ELR (cell line): Measurements from ENCODE around the gene TMEM117.
"Not testable (repeated sequence)": the region's sequence is repeated elsewhere in the genome, so short reads cannot be mapped to it uniquely, and the experiment has no call there.

Experiments used
- DNase-seq: peaks from one replicate; pipeline ENCODE4 v3.0.0-alpha.2; 2015; ENCODE audit warnings: low read depth

The TMEM117 gene

DNA sequence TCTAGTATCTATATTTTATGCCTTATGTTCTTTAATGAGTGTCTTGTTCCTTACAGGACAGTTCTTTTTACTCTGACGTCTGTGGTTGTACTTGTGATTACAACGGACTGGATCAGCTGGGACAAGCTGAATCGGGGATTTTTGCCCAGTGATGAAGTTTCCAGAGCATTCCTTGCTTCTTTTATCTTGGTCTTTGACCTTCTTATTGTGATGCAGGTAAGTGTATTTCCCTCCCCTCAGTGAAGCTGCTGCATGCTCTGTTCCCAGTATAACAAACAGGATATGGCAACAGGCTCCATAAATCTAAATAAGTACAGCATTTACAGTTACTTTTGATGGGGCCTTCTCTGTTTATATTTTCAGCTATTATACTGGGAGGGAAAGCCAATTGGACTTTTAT lies 463.6 kb downstream of the TMEM117 start:
- no peak for DNase-seq

DNA sequence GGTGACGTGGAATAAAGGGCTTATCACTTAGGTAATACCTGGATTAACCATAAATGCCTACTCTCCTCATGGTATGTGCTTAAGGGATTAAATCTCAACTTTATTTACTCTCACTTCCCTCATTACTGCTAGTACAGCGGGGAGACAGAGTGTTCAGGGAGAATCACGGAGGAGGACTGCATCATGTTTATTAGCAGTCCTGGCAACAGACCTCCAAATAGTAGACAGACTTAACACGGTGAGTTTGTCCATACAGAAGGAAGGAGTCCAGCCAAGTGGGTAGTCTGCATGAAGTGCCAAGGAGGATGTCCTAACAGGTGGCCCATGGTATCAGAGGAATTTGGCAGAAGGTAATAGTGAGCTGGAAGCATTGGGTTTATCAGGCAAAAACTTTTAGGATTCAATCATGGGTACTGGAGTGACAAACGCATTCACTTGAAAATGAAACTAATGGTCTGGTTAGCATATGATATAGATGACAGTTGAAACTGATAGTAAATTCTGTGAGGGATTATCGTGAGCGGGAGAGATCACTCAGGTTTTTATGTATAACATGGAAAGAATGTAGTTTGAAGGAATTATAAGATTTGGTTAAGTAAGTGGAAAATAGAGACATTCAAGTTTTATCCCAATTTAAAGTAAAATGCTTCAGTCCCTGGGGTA lies 471.8 kb downstream of the TMEM117 start:
- no peak for DNase-seq

- DNase-seq = no peak
These were observed 477.3 kb downstream of the TMEM117 start for GRCh38 chr12:44313188-44313587.

GRCh38 chr12:44314007-44314500 lies 478.2 kb downstream of the TMEM117 start:
- DNase-seq = no peak

DNA sequence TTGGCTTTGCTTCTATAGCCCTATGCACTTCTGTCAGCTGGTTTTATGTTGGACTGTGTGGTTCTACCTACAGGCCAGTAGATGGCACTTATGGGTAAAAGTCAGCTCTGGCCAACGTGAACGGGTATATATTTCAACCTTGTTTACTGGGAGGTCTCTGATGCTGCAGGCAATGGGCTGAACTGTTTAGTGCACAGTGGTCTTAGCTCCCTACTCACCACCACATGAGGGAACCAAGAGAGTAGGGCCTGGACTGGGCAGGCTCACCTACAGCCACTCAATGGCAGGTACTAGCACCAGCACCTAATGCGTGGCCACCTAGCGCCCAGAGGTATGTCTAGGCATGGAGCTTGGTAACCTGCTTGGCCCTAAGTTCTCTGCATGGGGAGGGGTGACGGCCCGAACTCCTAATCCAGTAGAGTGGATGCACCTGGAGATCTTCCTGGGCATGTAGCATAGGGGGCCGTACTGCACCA lies 481.8 kb downstream of the TMEM117 start:
- peak; percentile 8 for DNase-seq

- no peak for DNase-seq
These were observed 495.4 kb downstream of the TMEM117 start for GRCh38 chr12:44331269-44331668.

GRCh38 chr12:44334347-44334746 lies 498.5 kb downstream of the TMEM117 start:
- DNase-seq = no peak

DNA sequence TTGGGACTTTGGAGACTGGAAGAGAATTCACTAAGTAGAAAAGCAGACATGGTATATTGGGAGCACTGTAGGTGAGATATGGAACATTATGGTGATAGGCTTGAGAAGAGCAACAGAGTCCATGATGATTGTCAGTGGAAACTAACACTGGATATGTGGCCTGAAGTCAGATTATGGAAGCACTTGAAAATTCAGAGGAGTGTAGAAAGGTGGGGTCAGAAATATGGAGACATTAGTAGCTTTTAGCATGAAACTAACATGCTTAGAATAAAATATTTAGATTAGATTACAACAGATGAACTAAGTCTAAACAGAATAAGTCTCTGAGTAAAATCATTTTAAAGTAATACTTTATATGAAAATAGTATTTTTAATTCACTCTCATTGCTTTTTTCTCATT lies 499.1 kb downstream of the TMEM117 start:
- no peak for DNase-seq

GRCh38 chr12:44336577-44336976 lies 500.7 kb downstream of the TMEM117 start:
- no peak for DNase-seq

GRCh38 chr12:44342371-44342770 lies 506.5 kb downstream of the TMEM117 start:
- DNase-seq = no peak

- no peak for DNase-seq
These were observed 511.3 kb downstream of the TMEM117 start for GRCh38 chr12:44347145-44347544.

DNA sequence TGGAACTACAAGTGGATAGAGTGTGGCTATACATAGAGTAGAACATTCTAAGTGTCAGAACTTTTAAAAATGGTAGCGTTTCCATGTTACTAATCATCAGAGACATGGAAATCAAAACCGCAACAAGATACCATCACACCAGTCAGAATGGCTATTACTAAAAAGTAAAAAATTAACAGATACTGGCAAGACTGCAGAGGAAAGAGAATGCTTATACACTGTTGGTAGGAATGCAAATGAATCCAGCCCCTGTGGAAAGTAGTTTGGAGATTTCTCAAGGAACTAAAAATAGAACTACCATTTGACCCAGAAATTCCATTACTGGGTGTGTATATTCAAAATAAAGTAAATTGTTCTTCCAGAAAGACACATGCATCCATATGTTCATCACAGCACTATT lies 521.6 kb downstream of the TMEM117 start:
- DNase-seq = no peak

DNA sequence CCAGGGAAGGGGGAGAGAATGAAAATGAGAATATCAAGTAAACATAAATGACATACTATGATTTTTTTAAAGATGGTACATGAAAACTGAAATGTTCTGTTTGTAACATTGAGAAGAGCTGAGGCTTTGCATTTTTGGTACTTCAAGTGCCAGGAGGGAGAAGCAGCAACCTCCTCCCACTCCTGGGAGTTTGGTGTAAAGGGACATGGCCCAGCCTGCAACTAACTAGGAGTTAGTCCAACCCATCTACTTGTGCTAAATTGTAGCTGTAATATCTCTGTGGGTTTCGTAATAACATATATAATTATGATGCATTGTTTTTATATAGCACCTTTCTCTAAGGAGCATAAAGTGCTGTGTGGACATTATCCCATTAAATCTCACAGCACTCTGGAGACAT lies 522.8 kb downstream of the TMEM117 start:
- DNase-seq = no peak

DNA sequence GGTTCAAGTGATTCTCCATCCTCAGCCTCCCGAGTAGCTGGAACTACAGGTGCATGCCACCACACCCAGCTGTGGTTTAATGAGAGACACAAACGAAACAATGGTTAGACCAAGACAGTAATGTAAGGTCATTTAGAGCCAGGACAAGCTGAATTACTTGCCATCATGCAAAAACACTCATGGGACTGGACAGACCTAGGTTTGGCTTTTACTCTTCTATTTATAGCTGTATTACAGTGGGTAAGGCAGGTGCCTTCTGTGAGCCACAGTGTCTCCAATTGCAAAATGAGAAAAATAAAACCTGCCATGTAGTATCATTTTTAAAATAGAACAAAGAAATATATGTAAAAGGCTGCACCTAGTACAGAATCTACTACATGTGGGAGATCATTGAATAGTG lies 527.1 kb downstream of the TMEM117 start:
- DNase-seq = no peak

GRCh38 chr12:44367136-44367535 lies 531.3 kb downstream of the TMEM117 start:
- DNase-seq = no peak

DNA sequence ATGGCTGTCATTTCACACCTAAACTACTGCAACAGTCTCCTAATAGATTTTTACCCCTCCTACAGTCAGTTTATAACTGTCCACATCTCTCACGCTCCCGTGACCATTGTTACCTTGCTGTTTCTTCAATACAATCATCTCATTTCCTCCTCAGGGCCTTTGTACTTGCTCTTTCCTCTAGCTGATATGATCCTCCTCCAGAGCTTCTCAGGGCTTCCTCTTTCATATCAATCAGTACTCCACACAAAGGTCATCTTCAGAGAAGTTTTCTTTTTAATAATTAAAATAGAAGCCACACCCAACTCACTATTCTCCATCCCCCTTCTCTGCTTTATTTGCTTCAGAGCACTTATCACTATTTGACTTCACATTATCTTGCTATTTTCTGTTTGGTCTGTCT lies 532.0 kb downstream of the TMEM117 start:
- no peak for DNase-seq

DNA sequence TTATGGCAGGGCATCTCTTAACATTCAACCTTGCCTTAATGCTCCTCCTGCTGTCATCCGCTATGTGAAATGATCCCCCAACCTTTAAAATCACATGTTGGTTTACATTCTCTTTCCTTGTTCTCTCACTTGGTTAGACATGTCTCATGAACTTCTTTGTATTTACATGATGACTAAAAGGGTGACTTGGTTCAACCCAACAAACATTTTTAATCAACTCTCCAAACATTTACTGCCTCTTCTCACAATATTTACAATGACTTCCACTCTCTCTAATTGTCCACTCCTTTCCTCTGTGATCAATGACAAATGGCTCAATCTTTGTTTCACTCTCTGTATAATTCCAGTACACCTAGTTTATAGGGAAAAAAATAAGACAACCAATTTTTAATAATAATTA lies 534.1 kb downstream of the TMEM117 start:
- DNase-seq = no peak

DNA sequence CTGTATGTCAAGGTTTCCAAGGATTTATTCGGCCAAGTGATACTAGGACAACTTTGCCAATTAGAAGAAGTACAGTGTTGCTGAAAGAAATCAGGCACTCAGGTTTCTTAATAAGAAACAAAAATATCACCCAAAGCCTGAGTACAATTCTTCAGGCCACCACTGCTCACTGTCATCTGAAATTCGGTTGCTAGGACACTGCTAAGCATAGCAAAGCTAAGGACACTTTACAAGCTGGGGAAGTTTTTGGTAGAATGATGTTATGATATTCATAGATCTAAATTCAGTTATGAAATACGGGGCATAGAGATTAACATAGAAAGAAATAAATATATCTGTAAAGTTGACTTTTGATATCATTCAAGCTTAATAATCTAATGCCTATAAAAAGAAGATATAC lies 535.1 kb downstream of the TMEM117 start:
- no peak for DNase-seq

DNA sequence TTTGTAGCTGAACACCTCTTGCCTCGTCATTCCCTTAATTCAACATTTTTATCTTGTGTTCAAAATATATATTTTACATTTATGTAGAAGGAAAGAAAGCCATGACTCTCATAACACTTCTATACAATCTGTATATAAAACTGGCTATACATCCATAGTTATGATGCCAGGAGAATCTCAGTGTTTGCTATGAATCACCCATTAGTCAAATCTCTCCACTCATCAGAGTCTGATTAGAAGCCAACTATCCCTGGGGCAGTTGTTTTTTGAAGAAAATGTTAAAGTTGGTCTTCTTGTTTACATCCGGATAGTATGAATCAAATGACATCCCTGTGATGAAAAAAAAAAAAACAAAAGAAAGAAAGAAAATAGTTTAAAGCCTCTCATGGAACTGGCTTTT lies 536.4 kb downstream of the TMEM117 start:
- peak; percentile 65 for DNase-seq

DNA sequence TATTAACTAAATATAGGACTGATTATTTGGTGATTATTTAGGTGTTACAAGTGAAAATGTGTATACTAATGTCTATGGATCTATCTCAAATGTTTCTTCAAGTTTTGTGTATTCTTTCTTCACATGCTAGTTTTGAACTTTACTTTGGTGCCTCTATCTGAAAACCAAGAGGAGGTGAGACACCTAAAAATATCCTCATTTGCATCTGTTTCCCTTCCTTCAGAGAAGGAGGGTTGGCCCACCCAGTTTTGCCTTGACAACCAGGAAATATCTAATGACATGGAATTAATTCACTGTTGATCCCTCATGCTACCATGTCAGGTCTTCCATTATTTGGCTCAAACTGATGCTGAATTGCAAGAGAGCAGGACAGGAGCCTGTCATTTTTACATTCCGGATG lies 539.8 kb downstream of the TMEM117 start:
- DNase-seq = no peak

DNA sequence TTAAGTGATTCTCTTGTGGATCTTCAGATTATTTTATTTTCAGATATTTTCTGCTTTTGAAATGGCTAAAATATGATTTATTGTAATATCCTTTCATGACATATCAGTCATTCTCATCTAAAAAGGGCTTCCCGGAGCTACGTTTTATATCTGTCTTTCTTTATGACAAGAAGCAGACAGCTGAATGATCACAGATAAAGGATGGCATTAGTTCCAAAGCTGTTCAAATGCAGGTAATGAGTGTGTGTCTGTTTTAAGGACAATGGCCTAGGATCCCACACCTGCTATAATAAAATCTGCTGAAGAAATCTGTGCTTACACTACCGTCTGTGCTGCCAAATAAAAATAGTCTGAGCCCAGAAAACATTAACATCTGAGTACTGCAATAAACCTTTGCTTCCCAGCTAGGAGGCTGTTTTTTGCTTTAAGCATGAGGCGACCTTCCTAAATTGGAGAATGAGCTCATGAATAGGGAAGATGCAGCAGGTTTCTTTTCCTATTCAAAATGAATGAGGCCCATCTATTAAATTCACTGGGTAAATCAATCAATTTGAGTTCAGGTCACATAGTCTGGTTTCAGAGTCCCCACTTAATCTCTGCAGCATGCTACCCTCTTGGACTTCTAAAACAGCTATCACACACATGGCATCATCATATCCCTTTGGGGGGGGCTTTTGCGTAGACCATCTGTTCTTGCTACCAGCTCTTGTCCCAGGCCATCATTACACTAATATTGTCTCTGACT lies 541.7 kb downstream of the TMEM117 start:
- no peak for DNase-seq

GRCh38 chr12:44379113-44379512 lies 543.2 kb downstream of the TMEM117 start:
- DNase-seq = not testable (repeated sequence)

GRCh38 chr12:44379831-44380230 lies 544.0 kb downstream of the TMEM117 start:
- DNase-seq = no peak

DNA sequence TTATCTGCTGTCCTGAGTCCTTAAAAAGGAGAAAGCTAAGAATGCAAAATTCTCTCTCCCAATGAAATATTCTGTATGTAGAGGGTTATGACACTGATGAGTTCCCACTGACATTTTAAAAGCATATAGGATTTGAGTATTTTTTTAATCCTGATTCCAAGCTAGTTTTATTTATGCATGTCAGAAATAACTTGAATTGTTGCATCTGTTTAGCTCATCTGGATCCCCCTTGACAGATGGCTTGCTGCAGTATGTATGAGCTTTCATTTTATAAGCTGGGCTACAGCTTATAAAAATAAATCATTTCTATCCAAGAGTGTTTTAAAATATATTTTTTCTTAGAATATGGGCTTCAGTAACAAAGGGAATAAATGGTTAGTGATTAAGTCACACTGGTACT lies 545.0 kb downstream of the TMEM117 start:
- DNase-seq = no peak
